ENCODE measurements around the gene C12orf76. TPM values are rescaled to one million over a fixed set of nuclear protein-coding genes. Genes with fewer than 3 reads are reported as not detected.
A peak's percentile ranks its signal among the peaks of the same experiment; 100 is the strongest.
"Not testable (repeated sequence)": the region's sequence is repeated elsewhere in the genome, so short reads cannot be mapped to it uniquely, and the experiment has no call there.

C12orf76 gene, protein sequence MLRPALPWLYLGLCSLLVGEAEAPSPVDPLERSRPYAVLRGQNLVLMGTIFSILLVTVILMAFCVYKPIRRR
- 12.3 and 13.1 TPM in 2 replicates for total RNA-seq (2014; rRNA removed; shearing (Covaris generic))

DNA sequence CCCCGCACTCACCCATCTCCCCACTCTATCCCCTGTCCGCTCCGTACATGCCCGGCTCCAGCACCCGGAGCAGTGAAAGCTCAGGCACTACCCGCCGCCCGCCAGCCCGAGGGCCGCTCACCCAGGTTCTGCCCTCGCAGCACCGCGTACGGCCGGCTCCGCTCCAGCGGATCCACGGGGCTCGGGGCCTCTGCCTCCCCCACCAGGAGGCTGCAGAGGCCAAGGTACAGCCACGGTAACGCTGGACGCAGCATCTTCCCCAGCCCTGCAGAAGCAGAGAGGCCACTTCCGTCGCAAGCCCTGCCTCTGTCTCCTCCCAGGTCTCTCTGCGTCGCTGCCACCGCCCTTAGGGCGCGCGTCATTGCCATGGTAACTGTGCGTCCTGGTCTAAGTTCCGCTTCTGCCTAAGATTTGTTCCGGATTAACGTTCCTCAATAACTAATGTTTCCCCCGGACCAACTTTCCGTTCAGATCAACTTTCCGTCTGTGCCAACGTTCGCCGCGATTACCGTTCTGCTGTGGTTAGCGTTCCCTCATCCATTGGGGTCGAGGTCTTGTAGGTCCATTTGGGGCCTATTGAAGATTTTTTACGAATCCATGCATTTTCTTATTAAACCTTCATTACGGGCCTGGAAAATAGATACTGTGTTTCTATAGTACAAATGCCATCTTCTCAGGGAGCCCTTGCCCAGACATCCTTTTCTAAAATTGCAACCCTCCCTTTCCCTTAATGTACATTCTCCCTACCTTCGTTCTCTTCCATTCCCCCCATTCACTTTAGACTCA is at the start of gene C12orf76:
C12orf76 (minus strand) TSS at position 281 of the 786 bp plus-strand sequence; CDS start at position 254, 27 bp downstream.
- peak; percentile 94 to 97 for DNase-seq
- Histone ChIP-seq H3K36me3 (no peaks in the 10 kb centered on the region; the same call in 1 of the 2 replicates), H3K9me3 (replicated peaks) (no peaks in the 10 kb centered on the region), H3K4me1 (peaks cover 7% of the 10 kb centered on the region; the same call in 1 of the 2 replicates), H3K27ac (peak within 1 kb of the TSS; percentile 84), H3K27me3 (no peaks in the 10 kb centered on the region), H3K4me3 (peak within 1 kb of the TSS; percentile 84)

DNA sequence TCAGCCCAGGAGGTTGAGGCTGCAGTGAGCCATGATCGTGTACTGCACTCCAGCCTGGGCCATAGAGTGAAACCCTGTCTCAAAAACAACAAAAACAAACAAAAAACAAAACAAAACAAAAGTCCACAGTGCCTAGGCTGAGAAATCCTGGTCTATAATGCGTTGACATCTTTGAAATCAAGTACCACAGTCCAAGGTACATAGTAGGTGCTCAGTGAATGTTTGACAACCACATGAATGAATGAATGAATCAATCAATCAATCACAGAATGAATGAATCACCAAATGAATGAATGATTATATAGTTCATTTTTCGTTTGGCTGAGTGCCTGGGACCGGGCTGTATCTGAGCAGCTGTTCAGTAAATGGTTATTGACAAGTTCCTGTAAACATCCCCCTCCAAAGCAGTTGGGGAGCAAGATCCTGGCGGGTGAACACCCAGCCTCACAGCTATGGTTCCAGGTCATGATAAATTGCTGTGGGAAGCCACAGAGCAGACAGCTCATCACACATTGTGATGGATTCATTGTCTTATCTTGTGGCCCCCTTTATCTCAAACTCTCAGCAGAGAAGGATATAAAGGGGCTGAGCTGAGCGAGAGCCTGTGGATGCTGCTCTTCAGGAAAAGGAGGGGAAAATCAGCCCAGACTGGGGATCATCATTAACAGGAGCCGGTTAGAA is 45.4 kb upstream of the C12orf76 start:
- H3K4me1 ChIP-seq, result no peaks in the 10 kb centered on the region
- H3K27me3 ChIP-seq, result no peaks in the 10 kb centered on the region
- H3K4me3 ChIP-seq, result no peak overlapping the region
- no peaks in the 10 kb centered on the region for H3K9me3 ChIP-seq (replicated peaks)
- no peak overlapping the region for H3K27ac ChIP-seq
- no peak for DNase-seq
- H3K36me3 ChIP-seq, result no peaks in the 10 kb centered on the region

DNA sequence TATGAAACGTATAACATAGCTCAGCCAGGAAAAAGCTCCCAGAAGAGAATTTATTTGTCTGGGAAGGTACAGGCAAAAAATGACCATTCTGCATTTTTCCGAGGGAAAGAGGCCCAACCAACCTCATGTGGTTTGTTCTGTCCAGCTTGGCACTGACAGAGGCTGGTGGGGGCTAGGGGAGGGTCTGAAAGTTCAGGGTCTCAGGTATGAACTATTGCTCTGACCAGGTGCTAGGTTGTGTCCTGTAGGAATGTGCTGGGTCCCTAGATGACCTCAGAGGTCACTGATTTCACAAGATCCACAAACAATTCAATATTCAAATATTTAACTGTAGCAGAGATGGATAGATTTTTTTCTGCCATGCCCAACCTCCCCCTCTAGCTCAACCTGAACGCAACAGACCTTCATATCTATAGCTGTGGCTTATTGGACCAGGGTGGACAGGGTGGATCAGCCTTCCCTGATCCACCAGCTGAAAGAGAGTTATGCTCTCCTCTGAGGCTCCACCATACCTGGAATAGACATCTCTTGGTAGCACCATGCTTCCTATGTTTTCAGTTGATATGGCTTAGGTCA is 42.9 kb upstream of the C12orf76 start:
- Histone ChIP-seq H3K36me3 (no peaks in the 10 kb centered on the region), H3K27me3 (no peaks in the 10 kb centered on the region), H3K27ac (no peak overlapping the region), H3K4me3 (no peak overlapping the region), H3K9me3 (replicated peaks) (no peaks in the 10 kb centered on the region), H3K4me1 (no peaks in the 10 kb centered on the region)
- DNase-seq, result no peak

DNA sequence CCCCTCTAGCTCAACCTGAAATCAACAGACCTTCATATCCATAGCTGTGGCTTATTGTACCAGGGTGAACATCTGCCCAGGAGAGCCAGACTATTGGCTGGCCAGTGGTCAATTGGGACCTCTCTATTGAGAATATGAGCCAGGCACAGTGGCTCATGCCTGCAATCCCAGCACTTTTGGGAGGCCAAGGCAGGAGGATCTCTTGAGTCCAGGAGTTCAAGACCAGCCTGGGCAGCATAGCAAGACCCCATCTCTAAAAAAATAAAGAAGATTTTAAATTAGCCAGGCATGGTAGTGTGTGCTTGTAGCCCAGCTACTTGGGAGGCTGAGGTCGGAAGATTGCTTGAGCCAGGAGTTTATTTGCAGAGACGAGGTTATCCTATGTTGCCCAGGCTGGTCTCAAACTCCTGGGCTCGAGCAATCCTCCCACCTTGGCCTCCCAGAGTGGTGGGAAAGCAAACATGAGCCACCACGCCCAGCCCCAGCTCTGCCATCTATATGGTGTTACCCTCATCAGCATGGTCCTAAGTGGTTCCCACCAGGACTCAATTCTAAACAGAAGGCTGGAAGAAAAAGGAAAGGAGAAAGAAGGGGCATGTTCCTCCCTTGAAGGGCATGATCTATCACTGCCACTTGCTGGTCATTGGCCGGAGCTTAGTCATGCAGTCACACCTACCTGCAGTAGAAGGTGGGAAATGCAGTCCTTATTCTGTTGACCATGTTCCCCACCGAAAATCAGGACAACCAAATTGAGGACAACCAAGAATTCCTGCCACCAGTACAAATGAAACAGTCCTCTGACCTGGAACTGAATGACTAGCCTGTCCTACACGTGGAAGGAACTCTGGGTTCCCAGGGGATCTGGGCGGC is 42.2 kb upstream of the C12orf76 start:
- H3K27me3 ChIP-seq, result no peaks in the 10 kb centered on the region
- H3K36me3 ChIP-seq, result no peaks in the 10 kb centered on the region
- no peak overlapping the region for H3K27ac ChIP-seq
- no peak for DNase-seq
- H3K9me3 ChIP-seq (replicated peaks), result no peaks in the 10 kb centered on the region
- no peak overlapping the region for H3K4me3 ChIP-seq
- H3K4me1 ChIP-seq, result no peaks in the 10 kb centered on the region

DNA sequence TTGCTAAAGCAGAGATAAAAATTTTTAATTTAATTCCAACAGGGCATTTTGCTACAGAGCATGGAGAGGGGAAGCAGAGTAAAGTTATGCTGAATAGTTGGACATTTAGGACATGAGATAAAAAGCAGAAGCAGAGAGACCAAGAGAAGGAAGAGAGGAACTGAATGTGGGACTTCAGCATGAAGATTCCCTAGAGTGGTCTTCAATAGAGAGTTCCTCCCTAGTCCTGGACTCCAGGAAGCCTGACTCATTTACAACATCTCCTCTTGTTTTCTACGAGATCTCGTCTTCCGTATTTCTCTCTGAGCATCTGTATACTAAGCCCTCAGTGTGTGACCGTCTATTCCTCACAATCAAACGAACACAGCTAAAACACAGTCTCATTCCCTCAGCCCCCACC is 40.6 kb upstream of the C12orf76 start:
- no peaks in the 10 kb centered on the region for H3K27me3 ChIP-seq
- no peak overlapping the region for H3K4me3 ChIP-seq
- no peaks in the 10 kb centered on the region for H3K9me3 ChIP-seq (replicated peaks)
- H3K36me3 ChIP-seq, result no peaks in the 10 kb centered on the region
- H3K27ac ChIP-seq, result no peak overlapping the region
- no peaks in the 10 kb centered on the region for H3K4me1 ChIP-seq
- DNase-seq, result no peak

DNA sequence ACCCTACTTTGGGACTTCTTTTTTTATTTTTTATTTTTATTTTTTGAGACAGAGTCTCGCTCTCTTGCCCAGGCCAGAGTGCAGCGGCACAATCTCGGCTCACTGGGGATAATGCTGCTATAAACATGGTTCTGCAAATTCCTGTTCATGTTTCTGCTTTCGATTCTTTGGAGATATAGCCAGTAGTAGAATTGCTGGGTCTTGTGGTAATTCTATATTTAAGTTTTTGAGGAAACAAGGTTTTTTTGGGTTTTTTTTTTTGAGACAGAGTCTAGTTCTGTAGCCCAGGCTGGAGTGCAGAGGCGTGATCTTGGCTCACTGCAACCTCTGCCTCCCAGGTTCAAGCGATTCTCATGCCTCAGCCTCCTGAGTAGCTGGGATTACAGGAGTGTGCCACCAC is 39.9 kb upstream of the C12orf76 start:
- H3K27me3 ChIP-seq; DNase-seq; H3K4me3 ChIP-seq; H3K27ac ChIP-seq; H3K4me1 ChIP-seq; H3K36me3 ChIP-seq; H3K9me3 ChIP-seq (replicated peaks): not testable (repeated sequence)

DNA sequence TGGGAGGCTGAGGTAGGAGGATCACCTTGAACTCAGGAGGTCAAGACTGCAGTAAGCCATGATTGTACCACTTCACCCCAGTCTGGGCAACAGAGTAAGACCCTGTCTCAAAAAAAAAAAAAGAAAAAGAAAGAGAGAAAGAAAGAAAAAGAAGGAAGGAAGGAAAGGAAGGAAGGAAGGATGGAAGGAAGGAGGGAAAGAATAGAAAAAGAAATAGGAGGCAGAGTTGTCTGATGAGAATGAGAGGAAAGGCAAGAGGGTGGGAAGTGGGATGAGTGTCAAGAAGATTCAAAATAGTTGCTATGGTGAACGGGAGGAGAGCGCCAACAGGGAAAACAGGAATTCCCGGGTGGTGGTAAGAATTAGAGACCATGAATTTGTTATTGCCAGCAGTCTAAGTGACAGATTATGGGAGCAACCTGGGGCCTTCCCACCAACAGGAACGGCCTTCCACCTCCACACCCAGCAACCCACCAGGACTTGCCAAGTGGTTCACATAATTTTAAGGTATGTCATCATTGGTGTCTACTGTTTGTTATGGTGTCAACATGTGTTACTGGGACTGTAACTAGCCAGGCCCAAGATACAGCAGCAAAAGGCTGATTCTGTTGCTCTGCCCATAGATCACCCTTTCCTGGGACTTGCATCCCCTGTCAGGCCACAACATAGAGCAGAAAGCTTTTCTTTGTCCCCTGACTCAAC is 36.1 kb upstream of the C12orf76 start:
- Histone ChIP-seq H3K36me3 (no peaks in the 10 kb centered on the region), H3K9me3 (replicated peaks) (no peaks in the 10 kb centered on the region), H3K4me3 (no peak overlapping the region), H3K4me1 (no peaks in the 10 kb centered on the region), H3K27me3 (peaks cover 3% of the 10 kb centered on the region; the same call in 1 of the 2 replicates), H3K27ac (no peak overlapping the region)
- DNase-seq, result no peak

DNA sequence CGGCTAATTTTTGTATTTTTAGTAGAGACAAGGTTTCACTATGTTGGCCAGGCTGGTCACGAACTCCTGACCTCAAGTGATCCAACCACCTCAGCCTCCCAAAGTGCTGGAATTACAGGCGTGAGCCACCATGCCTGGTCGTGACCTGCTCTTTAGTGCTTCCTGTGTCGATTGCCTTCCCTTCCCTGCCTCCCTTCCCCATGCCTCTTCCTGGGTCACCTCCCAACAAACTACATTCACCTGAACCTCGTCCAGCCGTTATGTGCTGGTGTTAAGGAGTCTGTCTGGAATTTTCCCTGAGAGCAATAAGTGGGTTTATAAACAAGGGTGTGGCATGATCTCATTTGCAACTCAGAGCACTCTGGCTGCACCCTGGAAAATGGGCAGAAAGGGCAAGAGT is 32.1 kb upstream of the C12orf76 start:
- Histone ChIP-seq H3K9me3 (replicated peaks) (no peaks in the 10 kb centered on the region), H3K27me3 (peaks cover 3% of the 10 kb centered on the region; the same call in 1 of the 2 replicates), H3K36me3 (no peaks in the 10 kb centered on the region), H3K27ac (no peak overlapping the region), H3K4me3 (no peak overlapping the region), H3K4me1 (no peaks in the 10 kb centered on the region)
- no peak for DNase-seq

DNA sequence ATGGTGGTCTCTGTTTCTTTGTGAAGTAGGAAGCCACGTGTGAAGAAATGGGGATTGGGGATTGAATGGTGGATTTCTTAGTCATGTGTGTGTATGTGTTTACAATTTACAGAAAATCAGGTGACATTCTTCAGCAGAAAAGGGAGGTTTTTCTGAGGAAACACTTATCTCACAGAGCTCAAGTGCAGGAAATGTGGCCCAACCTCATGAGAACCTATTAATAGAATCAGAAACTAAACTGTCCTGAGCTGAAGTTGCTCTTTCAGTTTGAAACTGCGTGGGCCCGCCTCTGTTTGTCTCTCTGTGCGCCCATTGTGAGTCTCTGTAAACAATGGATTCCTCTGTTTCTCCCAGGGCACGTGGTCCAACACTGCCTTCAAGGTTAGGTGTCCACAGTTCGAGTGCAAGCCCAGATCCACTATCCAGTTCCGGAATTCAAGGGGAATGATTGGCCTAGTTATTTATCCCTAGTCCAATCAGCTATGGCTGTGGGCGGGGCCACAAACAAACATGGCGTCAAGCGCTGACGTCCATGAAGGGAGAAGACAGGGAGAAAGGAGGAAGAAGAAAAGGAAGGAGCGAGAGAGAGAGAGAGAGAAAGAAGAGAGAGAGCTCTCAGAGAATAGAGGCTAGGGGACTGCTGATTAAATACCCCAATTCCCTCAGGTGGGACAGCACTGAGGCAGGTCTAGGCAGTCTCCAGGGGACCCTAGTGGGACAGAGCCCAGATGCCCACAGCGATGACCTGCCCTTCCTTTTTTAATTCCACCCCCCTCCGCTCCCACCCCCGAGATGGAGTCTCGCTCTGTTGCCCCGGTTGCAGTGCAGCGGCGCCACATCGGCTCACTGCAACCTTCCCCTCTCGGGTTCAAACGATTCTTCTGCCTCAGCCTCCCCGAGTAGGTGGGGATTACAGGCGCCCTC is 31.4 kb upstream of the C12orf76 start:
- DNase-seq, result peak; percentile 38 to 62
- Histone ChIP-seq H3K27ac (no peak overlapping the region), H3K4me3 (no peak overlapping the region), H3K27me3 (peaks cover 3% of the 10 kb centered on the region; the same call in 1 of the 2 replicates), H3K4me1 (no peaks in the 10 kb centered on the region), H3K9me3 (replicated peaks) (no peaks in the 10 kb centered on the region), H3K36me3 (no peaks in the 10 kb centered on the region)

DNA sequence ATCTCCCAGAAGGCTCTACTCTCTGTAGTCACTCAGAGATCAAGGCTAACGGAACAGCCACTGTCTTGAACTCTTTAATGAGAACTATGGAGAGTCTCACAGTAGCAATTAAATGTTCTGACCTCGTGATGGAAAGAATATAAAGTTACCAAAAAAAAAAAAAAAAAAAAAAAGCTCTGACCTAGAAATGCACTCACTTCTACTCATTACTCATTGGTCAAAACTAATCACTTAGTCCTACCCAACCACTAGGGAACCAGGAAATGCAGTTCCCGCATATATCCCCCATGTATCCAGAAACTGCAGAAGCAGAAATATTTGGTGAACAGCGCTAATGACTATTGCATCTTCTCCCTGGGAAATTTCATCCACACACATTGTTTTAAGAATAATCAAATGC is 29.5 kb upstream of the C12orf76 start:
- no peak for DNase-seq
- Histone ChIP-seq H3K4me1 (no peaks in the 10 kb centered on the region), H3K36me3 (no peaks in the 10 kb centered on the region), H3K27me3 (peaks cover 3% of the 10 kb centered on the region; the same call in 1 of the 2 replicates), H3K9me3 (replicated peaks) (no peaks in the 10 kb centered on the region), H3K27ac (no peak overlapping the region), H3K4me3 (no peak overlapping the region)

DNA sequence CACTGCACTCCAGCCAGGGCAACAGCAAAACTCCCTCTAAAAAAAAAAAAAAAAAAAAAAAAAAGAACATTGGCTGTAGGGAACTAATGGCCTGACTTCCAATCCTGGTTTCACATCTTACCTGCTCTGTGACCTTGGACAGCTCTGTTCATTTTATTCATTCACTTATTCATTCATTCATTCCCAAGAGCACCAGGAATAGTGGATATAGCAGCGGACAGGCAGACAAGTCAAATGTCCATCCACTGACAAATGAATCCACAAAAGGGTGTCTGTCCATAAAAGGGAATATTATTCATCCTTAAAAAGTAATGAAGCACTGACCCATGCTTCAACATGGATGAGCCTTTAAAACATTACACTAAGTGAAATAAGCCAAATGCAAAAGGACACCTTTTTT is 27.6 kb upstream of the C12orf76 start:
- Histone ChIP-seq H3K27ac (no peak overlapping the region), H3K9me3 (replicated peaks) (no peaks in the 10 kb centered on the region), H3K27me3 (no peaks in the 10 kb centered on the region), H3K36me3 (no peaks in the 10 kb centered on the region), H3K4me3 (no peak overlapping the region), H3K4me1 (no peaks in the 10 kb centered on the region)
- DNase-seq, result no peak

DNA sequence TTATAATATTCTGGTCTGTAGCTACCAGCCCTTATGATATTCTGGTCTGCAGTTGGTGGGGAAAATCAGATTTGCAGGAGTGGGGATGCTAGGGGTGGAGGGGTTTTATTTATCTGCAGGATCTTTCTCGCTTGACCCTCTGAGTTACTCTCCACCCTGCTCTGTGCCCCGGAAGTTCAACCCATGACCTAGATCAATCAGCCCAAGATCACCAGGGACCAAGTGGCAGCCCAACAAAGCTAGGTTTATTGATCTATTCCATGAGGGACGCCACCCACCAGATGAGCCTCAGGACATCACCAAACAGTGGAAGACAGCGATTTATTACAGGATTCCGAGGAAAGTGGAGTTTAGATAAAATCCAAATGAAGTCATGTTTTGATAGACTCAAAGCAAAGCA is 25.8 kb upstream of the C12orf76 start:
- Histone ChIP-seq H3K27ac (no peak overlapping the region), H3K36me3 (no peaks in the 10 kb centered on the region), H3K4me1 (no peaks in the 10 kb centered on the region), H3K9me3 (replicated peaks) (no peaks in the 10 kb centered on the region), H3K4me3 (no peak overlapping the region), H3K27me3 (no peaks in the 10 kb centered on the region)
- DNase-seq, result no peak

Measured in SJCRH30 (cell line).